LNCaP clone FGC (cell line): ENCODE results near the gene RXRB.
"Not testable (repeated sequence)": the region's sequence is repeated elsewhere in the genome, so short reads cannot be mapped to it uniquely, and the experiment has no call there.

Experiments used
- DNase-seq: peaks from one replicate; pipeline ENCODE4 v3.0.0-alpha.2; 2011; ENCODE audit warnings: low read depth
- H3K4me3 ChIP-seq: 2 replicates; pipeline ENCODE4 v1.5.1; 2011; ENCODE audit warnings: mild to moderate bottlenecking, low read depth, low read length, control low read depth
- CTCF ChIP-seq: IDR thresholded peaks from 2 replicates; pipeline ENCODE4 v1.5.1; 2012; ENCODE audit warnings: mild to moderate bottlenecking; ENCODE audit not compliant: control insufficient read depth, insufficient read depth; ENCODE audit errors: extremely low read depth

RXRB gene

GRCh38 chr6:33243476-33243875, 43.0 kb upstream of the RXRB start:
- no peak for DNase-seq
- TF ChIP-seq CTCF: no peak
- H3K4me3 ChIP-seq: no peak overlapping the region

- H3K4me3 ChIP-seq: no peak overlapping the region
- no peak for TF ChIP-seq CTCF
- DNase-seq: no peak
Measured at GRCh38 chr6:33241968-33242367, 41.5 kb upstream of the RXRB start.

- DNase-seq: no peak
- no peak for TF ChIP-seq CTCF
- no peak overlapping the region for H3K4me3 ChIP-seq
Measured at GRCh38 chr6:33237741-33238140, 37.3 kb upstream of the RXRB start.

GRCh38 chr6:33236852-33237251, 36.4 kb upstream of the RXRB start:
- H3K4me3 ChIP-seq: no peak overlapping the region
- no peak for DNase-seq
- TF ChIP-seq CTCF: no peak

- H3K4me3 ChIP-seq: no peak overlapping the region
- TF ChIP-seq CTCF: no peak
- no peak for DNase-seq
Measured at GRCh38 chr6:33236328-33236727, 35.9 kb upstream of the RXRB start.

- no peak for TF ChIP-seq CTCF
- no peak for DNase-seq
- H3K4me3 ChIP-seq: no peak overlapping the region
Measured at GRCh38 chr6:33235221-33235634, 34.8 kb upstream of the RXRB start.

- DNase-seq, H3K4me3 ChIP-seq: not testable (repeated sequence)
Measured at GRCh38 chr6:33226503-33227120, 26.1 kb upstream of the RXRB start.
